NCI-H2196 treated with DMSO at 0.1 percent for 48 hours (cell line): Measurements from ENCODE around the gene MGST3.
"Not testable (repeated sequence)": the region's sequence is repeated elsewhere in the genome, so short reads cannot be mapped to it uniquely, and the experiment has no call there.

Experiments
- DNase-seq: peaks from one replicate; lab custom pipeline; 2025; ENCODE audit not compliant: unreplicated experiment; lab: John Stamatoyannopoulos, UW

MGST3 gene

DNA sequence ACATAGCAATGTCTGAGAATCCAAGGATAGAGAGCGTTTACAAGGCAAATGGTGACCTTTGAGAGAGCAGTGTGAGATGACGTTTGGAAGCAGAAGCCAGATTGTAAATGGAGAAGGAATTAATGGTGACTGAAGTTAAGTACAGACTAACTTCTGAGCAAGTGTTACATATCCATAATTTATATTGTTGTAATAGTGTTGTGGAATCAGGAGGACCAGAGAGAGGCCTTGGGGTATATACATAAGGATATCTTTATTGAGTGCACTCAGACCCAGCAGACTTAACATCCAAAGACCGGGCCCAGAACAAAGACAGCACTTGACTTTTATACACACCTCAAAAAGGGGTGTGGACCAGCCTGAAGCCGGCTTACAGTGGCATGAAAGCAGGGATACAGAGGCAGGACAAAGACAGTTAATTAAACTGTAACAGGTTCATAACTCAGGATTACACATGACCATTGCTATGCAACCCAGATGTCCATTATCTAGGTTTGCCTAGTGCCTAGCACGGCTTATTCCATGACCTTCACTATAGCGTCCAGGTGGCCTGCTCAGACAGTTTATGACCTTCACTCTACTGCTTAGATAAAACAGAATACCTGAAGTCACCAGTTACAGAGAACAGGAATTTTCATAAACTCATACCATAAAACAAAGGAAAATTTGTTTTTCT is 2.7 kb upstream of the MGST3 start:
- no peak for DNase-seq

GRCh38 chr1:165629151-165629550 is 1.9 kb upstream of the MGST3 start:
- DNase-seq = no peak

- DNase-seq = no peak
These were observed 996 bp upstream of the MGST3 start for GRCh38 chr1:165629848-165630628.

DNA sequence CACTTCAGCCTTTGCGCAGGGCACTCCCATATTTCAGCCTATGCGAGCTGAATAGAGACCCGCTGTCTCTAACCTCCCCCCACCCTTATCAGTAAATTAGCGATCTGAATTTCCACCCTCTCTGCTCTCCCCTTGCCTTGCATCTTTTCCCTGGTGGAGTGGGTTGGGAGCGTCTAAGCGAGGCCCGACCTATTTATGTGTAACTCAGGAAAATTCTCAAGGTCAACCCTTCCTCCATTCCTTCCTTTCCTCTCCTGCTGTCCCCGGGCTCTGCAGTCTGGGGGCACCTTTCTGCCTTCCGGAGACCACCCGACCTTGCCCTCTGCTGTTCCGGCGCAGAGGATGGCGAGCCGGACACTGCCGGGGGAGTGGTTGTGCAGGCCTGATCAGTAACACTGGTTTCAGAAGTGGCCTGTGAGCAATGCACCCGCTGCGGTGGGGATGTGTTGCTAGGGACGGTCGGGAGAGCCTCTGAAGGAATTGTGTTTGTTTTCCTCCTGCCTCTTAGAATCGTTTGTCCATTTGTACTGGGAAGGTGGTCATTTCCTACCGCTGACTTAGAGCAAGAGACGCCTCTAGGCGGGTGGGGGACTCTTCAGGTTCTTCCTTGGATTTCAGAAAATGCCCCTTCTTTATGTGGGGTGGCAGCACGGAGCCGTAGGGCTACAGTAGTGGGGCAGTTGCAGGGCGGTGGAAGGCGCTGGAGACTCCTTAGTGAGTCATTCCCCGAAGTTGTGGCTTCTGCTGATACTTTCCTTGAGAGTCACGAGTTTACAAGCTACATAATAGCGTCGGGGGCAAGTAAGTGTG is 513 bp downstream of the MGST3 start:
- no peak for DNase-seq

DNA sequence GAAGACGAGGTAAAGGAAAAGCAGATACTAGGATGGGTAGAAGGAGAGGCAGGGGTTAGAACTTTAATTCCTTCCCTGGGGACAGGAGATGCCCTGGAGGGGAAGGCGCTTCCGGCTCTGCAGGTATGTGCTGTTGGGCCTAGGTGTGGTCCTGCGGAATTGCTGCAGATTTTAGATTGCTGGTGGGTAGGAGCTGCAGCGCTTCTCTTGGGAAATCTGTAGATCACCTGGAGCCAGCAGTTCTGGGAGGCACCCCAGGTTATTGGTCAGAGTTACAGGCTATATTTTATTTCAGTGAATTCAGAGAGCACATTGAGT is 1.1 kb downstream of the MGST3 start:
- DNase-seq = no peak

DNA sequence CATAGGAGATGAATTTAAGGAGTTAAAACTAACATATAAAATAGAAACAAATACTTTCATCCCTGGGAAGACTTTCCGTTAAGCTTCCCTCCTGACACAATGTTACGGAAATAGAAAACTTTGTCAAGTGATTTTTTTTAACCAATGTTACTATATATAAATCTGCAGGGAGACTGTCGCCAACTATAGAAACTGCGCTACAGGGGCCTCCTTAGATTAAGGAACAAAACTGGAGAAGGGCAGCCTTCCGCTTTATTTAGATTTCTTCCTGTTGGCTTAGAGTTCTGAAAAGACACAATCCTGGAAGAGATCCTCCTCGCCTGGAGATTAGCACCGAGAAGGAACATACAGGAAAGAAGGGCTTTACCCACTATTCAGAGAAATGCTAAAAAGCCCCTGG is 1.5 kb downstream of the MGST3 start:
- DNase-seq = no peak

DNA sequence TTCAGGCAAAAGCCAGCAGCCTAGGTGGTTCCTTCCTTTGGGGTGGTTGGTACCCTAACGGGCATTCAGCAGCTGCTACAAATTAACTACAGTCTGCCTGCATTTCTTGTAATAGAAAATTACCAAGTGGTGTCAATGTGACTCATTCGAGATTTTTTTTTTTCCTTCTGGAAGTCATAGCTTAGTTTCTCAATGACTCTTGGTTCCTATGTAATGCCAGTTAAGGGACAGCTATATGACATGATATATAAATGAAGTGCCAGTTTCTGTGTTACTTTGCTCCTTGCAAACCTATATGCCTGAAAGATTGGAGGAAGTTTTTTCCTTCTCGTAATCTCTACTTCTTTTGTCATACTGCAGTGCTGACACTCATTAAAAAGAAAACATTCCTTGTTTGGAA is 2.6 kb downstream of the MGST3 start:
- DNase-seq = no peak

DNA sequence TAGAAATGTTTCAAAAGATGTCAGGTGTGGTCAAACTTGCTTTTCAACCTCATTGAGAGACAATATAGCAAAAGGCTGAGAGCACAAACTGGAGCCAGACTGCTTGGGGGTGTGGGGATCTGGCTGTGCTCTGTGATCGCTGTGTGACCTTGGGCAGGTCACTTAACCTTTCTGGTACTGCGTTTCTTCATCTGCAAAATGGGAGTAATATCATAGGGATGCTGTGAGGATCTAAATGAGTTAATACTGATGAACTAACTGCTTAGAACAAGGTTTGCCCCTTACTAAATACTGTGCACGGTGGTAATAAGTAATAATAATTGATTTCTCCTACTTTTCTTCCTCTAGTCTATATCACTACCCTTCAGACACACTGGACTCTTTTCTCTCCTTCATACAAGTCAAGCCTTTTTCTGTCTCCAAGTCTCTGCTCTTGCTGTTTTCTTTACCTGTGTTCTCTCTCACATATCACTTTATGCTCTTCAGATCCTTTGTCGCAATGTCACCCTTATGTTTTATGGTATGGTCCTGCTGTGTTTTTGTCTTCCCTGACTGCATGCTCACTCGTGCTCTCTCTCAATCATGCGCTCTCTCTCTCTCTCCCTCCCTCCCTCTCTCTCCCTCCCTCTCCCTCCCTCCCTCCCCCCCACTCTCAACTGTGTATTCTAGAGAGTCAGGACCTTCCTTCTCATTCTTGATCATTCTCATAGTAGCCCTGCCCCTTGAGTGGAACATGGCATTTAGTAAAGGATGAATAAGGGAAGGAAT is 3.3 kb downstream of the MGST3 start:
- DNase-seq = no peak

DNA sequence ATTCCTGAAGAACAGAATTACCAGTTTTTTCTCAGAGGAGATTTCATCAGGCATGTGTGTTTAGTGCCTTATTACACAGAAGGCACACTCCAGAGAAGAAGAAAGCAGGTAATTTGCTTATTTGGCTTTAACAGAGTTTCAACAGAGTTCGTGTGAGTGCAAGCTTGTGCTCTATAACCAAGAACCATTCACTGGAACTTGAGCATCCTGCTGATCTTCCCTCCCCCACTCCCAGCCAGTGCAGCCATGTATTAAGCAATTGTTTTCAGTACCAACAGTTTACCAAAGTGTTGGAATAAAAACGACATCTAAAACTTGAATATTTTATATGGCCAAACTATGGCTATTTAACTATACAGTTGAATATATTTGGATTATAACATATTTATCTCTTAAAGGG is 4.3 kb downstream of the MGST3 start:
- DNase-seq = no peak

DNA sequence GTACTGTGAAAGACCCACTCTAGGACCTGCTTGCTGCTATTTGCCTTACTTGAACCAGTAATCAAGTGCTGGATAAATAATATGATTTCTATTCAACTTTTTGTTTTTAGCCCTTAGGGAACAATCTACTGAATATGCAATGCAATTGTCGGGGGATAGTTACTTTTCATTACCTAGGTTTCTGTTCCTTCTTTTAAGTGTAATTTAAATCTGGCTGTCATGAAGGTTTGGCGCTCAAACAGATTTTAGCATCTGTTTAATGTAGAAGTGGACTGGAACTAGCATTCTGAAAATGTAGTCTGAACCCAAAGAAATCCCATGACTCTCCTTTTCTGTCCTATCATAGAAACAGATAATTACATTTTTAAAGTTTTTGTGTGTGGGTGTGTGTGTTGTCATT is 4.8 kb downstream of the MGST3 start:
- no peak for DNase-seq

GRCh38 chr1:165637427-165637826 is 6.4 kb downstream of the MGST3 start:
- DNase-seq = no peak

DNA sequence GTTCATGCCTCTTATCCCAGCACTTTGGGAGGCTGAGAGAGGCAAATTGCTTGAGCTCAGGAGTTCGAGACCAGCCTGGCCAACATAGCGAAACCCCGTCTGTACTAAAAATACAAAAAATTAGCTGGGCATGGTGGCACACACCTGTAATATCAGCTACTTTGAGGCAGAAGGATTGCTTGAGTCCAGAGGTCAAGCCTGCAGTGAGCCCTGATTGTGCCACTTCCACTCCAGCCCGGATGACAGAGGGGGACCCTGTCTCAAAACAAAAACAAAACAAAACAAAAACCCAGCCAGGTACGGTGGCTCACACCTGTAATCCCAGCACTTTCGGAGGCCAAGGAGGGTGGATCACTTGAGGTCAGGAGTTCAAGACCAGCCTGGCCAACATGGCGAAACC is 7.2 kb downstream of the MGST3 start:
- not testable (repeated sequence) for DNase-seq

DNA sequence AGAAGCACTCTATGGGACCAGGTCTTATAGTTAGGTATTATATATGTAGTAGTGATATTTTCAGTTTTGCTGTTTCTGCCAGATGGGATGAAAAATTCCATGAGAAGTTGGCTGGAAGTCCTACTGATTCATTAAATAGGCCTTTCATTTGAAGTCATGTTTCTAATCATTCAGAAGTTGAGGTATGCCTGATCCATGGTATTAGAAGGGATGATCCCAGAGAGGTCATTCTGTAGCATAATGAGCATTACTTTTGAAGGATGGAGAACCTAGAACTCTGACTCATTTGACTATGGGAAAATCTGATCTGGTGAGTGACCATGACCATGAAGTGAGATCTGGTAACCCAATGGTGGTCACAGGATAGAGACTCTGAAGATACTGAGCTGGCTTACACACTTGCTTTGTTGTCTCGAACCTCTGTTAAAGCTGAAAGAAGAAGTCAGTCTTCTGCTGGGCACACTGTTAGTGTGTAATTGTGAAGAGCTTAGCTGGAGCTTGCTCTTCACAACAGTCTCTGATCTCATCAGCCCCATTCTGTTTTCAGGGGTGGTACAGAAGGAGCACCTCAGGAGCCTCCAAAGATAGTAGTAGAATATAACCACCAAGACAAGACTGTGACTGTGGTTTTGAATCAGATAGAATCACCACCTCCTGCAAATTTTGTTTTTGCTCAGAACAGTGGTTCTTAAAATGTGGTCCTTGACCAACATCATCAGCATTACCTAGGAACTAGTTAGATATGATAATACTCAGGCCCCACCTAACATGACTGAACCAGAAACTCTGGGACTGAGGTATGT is 9.0 kb downstream of the MGST3 start:
- DNase-seq = no peak

DNA sequence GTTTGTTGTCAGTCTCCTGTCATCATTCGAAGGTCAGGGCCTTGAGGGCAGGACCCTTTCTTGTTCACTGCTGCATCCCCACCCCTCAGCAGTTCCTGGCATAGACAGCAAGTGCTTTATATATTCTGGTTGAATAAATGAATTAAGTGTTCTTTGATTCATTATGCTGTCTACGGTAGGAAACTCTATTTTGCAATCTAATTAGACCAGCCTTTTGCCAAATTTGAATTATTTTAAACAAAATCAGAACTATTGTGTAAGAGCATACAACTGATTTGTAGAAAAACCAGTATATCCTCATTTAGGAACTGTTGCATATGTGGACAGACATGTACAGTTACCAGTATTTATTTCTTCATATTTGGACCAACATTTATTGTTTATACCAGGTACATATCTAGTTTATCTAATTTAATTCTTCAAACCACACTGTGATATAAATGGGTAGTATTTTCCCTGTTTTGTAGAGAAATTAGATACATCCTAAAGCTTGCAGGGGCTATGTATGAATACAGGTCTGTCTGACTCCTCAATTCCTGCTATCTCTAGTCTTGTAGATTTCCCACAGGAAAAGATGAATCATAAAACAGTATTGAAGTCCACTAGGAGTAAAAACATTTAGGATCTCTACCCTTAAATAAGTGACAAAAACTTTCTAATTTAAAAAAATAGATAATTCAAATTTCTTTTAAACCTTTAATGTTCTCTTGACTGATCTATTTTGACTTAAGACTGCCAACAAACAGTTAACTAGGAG is 10.4 kb downstream of the MGST3 start:
- no peak for DNase-seq

GRCh38 chr1:165644064-165644735 is 13.2 kb downstream of the MGST3 start:
- no peak for DNase-seq

DNA sequence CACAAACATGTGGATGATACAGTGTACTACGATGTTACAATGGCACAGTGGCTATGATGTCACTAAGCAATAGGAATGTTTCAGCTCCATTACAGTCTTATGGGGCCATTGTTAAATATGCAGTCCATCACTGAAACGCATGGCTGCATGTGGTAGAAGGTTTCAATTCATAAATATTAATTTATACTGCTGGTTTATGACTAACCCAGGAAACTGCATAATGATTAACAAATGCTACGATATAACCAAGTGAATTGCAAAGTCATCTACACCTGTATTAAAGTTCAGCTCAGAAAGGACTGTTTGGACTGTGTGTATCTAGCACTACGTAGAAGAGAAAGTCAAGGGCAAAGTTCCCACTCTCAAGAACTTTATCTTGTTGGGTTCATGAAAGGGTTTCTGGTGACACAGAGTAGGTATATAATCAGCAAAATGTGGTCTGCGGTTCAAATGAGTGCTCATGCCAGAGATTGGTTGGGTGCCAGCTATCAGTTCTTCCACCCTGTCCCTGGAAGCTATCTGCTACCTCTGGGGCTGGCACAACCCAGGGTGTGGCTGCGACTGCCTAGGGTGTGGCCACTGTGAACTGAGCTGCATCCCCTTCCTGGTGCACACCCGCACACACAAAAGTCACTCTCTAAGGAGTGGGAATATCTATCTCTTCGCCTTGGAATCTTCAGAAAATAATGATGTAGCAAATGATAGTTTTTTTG is 14.8 kb downstream of the MGST3 start:
- DNase-seq = no peak

DNA sequence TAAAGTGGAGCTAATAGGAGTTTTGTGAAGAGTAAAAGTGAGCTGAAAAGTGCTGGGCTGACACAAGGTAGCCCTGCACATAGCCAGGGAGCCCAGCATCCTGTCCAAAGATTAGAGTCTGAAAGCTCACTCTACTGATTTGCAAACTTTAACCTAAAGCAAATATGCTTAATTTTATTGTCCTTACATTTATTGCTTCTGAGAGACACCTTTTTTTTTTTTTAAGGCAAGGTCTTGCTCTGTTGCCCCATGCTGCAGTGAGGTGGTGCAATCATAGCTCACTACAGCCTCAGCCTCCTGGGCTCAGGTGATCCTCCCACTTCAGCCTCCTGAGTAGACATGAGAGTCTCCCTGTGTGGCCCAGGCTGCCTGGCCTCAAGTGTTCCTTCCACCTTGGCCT is 16.5 kb downstream of the MGST3 start:
- no peak for DNase-seq

- no peak for DNase-seq
These were observed 16.9 kb downstream of the MGST3 start for GRCh38 chr1:165647970-165648369.
